Adrenal gland (tissue), 12 donors: ENCODE results near the gene FGF14. TPM values are rescaled to one million over a fixed set of nuclear protein-coding genes. Genes with fewer than 3 reads are reported as not detected.

Experiments
- DNase-seq, 7 donors: peaks; one replicate each; pipeline ENCODE4 v3.0.0-alpha.2; 2019 to 2020
- H3K27ac ChIP-seq, 5 donors: fragments of 200-600 bp; sonication (generic) in 4 of 5; 1 replicate in 3 of 5; 2 replicates in 2 of 5; pipeline versions ENCODE4 v1.5.1 to v1.8.0; 2016 to 2020; ENCODE audit warnings: mild to moderate bottlenecking in 1 of 5
- H3K27me3 ChIP-seq: fragments of 200-600 bp; 2 replicates; pipeline ENCODE4 v1.8.0; 2021
- H3K36me3 ChIP-seq, 2 donors: fragments of 200-600 bp; replicated peaks in 1 of 2; 1 replicate in 1 of 2; 2 replicates in 1 of 2; pipeline versions ENCODE4 v1.5.1 to v1.8.0; 2018 to 2022
- H3K4me1 ChIP-seq, 2 donors: fragments of 200-600 bp; replicated peaks in 1 of 2; 1 replicate in 1 of 2; 2 replicates in 1 of 2; pipeline versions ENCODE4 v1.5.1 to v1.8.0; 2018 to 2021
- H3K4me3 ChIP-seq, 4 donors: fragments of 200-600 bp; sonication (generic) in 3 of 4; one replicate each; pipeline ENCODE4 v1.5.1; 2016 to 2018
- H3K9me3 ChIP-seq, 3 donors: fragments of 200-600 bp; sonication (generic) in 1 of 3; replicated peaks in 1 of 3; 1 replicate in 2 of 3; 2 replicates in 1 of 3; pipeline versions ENCODE4 v1.5.1 to v1.8.0; 2016 to 2021
- POLR2A ChIP-seq, 2 donors: fragments of 450-650 bp; IDR thresholded peaks; one replicate each; pipeline ENCODE4 v1.6.1; 2017; ENCODE audit warnings: antibody characterized with exemption in 2 of 2, mild to moderate bottlenecking in 2 of 2, moderate library complexity in 1 of 2
- WGBS, 4 donors: extraction: QIAGEN DNeasy Blood & Tissue Kit in 2 of 4; methylation state at CpG; one replicate each; pipeline versions ENCODE4 v1.1.5 to v1.1.7; 2013 to 2017; 5-methylcytosine and 5-hydroxymethylcytosine counted together
- intact Hi-C, 2 donors: fragments of 100-400 bp; cut with DNase I; formaldehyde crosslinking; loops; one replicate each; pipeline versions ENCODE4 v1.14.1 to v1.15.0; 2022 to 2023
- polyA plus RNA-seq, 3 donors: library from polyadenylated mRNA; stranded (reverse); fragments of 200-250 nt in 2 of 3; fragments of 350-450 nt in 1 of 3; fragmentation: Illumina TruSeq in 1 of 3; extraction: RNeasy Lipid Tissue Mini Kit (QIAGEN cat#74804) in 1 of 3; gene quantifications; one replicate each; pipeline ENCODE4 v1.2.3, GENCODE V29; 2013 to 2014
- total RNA-seq, 9 donors: library from RNA; depleted of rRNA in 4 of 9; stranded (reverse); fragments of >200 nt in 4 of 9; fragments of 120-200 nt in 1 of 9; fragmentation: NEBNext Ultra II Directional in 1 of 9; extraction: Animal tissue kit (Norgen Biotek cat#: 25700) in 1 of 9; gene quantifications; one replicate each; pipeline versions ENCODE4 v1.1.0 to v1.2.4, GENCODE V29; 2013 to 2023
- TF ChIP-seq, protein P1 (sequence below), 6 experiments: fragments of 450-650 bp in 4 of 6; fragments of 200-600 bp in 2 of 6; sonication (generic) in 1 of 6; IDR thresholded peaks; 1 replicate in 5 of 6; 2 replicates in 1 of 6; pipeline versions ENCODE4 v1.5.1 to v1.8.0; 2016 to 2021; ENCODE audit warnings: antibody characterized with exemption in 6 of 6, mild to moderate bottlenecking in 2 of 6, moderate library complexity in 1 of 6
- donor health status: healthy with polysubstance abuse.
- donor health status: Bipolar disorder and iron deficiency.
- donor health status: DM: yes; HTN: yes; CAD: no.
- donor health status: DM: no; HTN: no; CAD: no.
- donor health status: DM: no; HTN: no; CAD: no.
- donor health status: DM: yes; HTN: yes; CAD: no.

Gene FGF14
- total and polyA plus RNA-seq, 12 donors = 0.32 to 9.3 (median 2.8) TPM; not detected in 2

GRCh38 chr13:102176846-102177245, 225.0 kb downstream of the FGF14 start:
- Histone ChIP-seq H3K4me1 (no peaks in the 10 kb centered on the region), H3K27me3 (no peaks in the 10 kb centered on the region), H3K4me3 (no peak overlapping the region), H3K36me3 (no peaks in the 10 kb centered on the region), H3K27ac (no peak overlapping the region), H3K9me3 (no peaks in the 10 kb centered on the region)
- DNase-seq = no peak
- TF ChIP-seq POLR2A (IDR thresholded peaks at IDR 0.05) = no peak
- TF ChIP-seq, protein P1, sequence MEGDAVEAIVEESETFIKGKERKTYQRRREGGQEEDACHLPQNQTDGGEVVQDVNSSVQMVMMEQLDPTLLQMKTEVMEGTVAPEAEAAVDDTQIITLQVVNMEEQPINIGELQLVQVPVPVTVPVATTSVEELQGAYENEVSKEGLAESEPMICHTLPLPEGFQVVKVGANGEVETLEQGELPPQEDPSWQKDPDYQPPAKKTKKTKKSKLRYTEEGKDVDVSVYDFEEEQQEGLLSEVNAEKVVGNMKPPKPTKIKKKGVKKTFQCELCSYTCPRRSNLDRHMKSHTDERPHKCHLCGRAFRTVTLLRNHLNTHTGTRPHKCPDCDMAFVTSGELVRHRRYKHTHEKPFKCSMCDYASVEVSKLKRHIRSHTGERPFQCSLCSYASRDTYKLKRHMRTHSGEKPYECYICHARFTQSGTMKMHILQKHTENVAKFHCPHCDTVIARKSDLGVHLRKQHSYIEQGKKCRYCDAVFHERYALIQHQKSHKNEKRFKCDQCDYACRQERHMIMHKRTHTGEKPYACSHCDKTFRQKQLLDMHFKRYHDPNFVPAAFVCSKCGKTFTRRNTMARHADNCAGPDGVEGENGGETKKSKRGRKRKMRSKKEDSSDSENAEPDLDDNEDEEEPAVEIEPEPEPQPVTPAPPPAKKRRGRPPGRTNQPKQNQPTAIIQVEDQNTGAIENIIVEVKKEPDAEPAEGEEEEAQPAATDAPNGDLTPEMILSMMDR (IDR thresholded peaks at IDR 0.05) = no peak
- intact Hi-C loops = no loop called here
- WGBS, 4 donors = 48 to 54% (median 51%) methylated on average over 4 of the region's 4 CpGs

DNA sequence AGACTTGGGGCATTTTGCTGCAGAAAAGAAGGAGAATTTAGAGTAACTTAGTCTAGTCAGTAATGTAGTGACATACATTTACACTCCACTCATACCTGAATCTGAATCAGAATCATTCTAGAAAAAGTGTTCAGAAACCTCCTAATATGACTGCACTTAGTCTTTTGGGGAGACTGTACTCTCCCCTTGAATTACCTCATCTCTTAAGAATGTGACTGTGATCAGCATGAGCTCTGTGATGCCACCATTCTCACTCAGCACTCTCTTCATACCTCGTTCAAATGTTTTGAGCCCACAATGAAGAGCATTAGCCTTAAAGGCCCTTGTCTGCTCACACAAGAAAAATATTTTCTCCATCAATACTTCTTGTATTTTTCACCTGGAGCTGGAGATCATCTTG, 229.4 kb downstream of the FGF14 start:
- Histone ChIP-seq H3K27ac (no peak overlapping the region), H3K9me3 (no peaks in the 10 kb centered on the region), H3K27me3 (no peaks in the 10 kb centered on the region), H3K36me3 (no peaks in the 10 kb centered on the region), H3K4me1 (no peaks in the 10 kb centered on the region), H3K4me3 (no peak overlapping the region)
- no peak for TF ChIP-seq POLR2A (IDR thresholded peaks at IDR 0.05)
- TF ChIP-seq, protein P1 (IDR thresholded peaks at IDR 0.05) = no peak
- intact Hi-C loops = no loop called here
- DNase-seq = no peak
- 47 to 61% (median 58%) methylated on average over 1 of the region's 1 CpG for WGBS, 4 donors

DNA sequence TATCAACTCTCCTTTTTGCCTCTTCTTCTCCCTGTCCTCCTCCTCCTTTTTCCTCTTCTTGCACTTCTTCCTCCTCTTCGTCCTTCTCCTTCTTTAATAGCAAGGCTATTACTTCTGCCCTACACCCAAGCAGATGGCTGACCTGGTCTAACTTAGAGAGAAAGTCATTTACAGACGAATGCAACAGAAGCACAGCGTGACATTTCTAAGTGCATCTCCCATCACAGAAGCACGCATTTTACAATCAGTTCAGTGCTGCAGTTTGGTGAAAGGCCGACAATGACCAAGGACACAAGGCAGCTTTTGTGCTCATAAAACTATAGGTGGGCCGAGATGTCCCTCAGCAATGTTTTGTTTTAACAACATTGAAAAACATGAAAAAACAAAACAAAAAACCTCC, 231.5 kb downstream of the FGF14 start:
- intact Hi-C loops = no loop called here
- Histone ChIP-seq H3K27ac (no peak overlapping the region), H3K4me3 (no peak overlapping the region), H3K9me3 (no peaks in the 10 kb centered on the region), H3K4me1 (no peaks in the 10 kb centered on the region), H3K27me3 (no peaks in the 10 kb centered on the region), H3K36me3 (no peaks in the 10 kb centered on the region)
- 44 to 49% (median 47%) methylated on average over 6 of the region's 6 CpGs for WGBS, 4 donors
- no peak for TF ChIP-seq POLR2A (IDR thresholded peaks at IDR 0.05)
- TF ChIP-seq, protein P1 (IDR thresholded peaks at IDR 0.05) = no peak
- DNase-seq = no peak

DNA sequence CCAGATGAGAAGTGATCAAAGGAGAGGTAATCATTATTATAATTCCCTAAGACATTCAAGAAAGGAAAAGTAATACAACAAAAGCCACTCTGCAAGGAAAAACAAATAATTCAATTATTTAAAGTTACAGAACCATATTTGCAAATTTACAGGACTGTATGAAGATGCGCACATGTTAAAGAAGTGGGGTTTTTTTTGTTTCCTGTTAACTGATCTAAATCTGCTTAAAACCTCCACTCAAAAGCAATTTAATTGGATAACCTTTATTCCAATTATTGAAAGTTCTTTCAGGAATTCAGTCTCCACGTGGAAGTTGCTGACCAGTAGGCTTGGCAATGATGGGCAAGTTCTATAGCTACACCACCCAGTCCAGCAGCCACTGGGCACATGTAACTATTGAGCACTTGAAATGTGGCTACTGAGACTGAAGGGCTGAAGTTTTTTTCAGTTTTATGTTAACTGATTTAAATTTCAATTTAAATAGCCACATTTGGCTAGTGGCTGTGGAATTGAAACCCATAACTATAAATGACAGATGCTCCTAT, 232.3 kb downstream of the FGF14 start:
- Histone ChIP-seq H3K27ac (no peak overlapping the region), H3K9me3 (no peaks in the 10 kb centered on the region), H3K27me3 (no peaks in the 10 kb centered on the region), H3K4me3 (no peak overlapping the region), H3K4me1 (no peaks in the 10 kb centered on the region), H3K36me3 (no peaks in the 10 kb centered on the region)
- TF ChIP-seq, protein P1 (IDR thresholded peaks at IDR 0.05) = no peak
- TF ChIP-seq POLR2A (IDR thresholded peaks at IDR 0.05) = no peak
- intact Hi-C loops = no loop called here
- DNase-seq = no peak
- 61 to 71% (median 64%) methylated on average over 2 of the region's 2 CpGs for WGBS, 4 donors
